ENCODE results near the gene SRD5A3. TPM values are rescaled to one million over a fixed set of nuclear protein-coding genes. Genes with fewer than 3 reads are reported as not detected.

The SRD5A3 gene
- total RNA-seq, 1 donor from 2014 or later, result 9.1 TPM

DNA sequence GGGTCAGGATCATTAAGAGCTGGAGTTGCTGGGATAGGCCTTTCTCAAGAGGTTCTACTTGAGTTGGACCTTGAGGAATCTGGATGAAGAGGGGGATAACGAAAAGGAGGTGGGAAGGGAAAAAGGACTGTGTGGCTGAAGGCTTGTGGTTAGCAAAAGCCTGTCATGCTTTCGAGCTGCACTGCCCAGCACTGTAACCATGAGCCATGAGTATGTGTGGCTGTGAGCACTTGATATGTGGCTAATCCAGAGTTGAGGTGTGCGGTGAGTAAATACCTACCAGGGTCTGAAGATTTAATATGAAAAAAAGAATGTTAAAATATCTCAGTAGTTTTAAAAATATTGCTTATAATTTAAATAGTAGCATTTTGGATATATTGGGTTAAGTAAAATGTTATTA lies 61.1 kb downstream of the SRD5A3 start:
- no peak for DNase-seq (ENCODE audit: low read depth in 2 of 2)

DNA sequence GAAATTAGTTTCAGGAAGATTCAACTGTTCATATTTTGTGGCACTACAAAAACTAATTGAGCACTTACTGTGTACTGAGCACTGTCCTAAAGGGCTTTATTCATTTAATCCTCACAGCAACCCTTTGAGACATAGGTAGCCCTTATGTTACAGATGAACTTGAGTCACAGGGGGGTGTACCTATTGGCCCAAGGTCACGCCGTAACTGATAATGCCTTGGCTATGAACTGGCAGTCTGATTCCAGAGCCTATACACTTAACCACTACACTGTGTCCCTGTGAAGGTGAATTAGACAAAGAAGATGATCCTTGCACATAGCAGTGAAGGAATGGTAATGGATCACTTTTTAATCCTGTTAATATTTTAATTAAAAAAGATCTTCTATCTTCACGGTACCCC lies 61.7 kb downstream of the SRD5A3 start:
- no peak for DNase-seq (ENCODE audit: low read depth in 2 of 2)

DNA sequence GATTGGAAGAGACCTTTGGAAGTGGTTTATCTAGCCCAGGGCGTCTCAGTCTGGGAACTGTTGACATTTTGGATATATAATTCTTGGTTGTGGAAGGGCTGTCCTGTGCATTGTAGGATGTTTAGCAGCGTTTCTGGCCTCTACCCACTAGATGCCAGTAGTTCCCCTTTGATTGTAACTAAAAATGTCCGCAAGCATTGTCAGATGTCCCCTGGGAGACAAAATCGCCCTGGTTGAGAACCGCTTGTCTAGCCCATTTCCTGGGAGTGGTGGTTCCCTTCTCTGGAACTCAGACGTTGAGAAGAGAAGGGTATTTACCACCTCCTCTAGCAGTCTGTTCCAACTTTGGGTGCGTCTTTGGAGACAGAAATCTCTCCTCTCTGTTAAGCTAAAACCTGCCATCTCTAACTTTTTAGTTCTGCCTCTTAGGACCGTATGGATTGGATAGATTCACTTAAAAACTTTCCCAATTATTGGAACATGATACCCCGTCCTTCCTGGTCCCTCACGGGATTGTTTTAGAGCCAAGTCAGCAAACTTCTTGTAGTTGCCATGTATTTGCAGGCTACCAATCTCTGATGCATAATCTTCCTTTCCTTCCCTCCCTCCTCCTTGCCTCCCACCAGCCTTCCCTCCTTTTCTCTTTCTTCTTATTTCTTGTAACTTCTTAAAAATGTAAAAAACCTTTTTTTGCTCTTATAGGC lies 63.6 kb downstream of the SRD5A3 start:
- DNase-seq (ENCODE audit: low read depth in 2 of 2), result peak; percentile 14 to 33

DNA sequence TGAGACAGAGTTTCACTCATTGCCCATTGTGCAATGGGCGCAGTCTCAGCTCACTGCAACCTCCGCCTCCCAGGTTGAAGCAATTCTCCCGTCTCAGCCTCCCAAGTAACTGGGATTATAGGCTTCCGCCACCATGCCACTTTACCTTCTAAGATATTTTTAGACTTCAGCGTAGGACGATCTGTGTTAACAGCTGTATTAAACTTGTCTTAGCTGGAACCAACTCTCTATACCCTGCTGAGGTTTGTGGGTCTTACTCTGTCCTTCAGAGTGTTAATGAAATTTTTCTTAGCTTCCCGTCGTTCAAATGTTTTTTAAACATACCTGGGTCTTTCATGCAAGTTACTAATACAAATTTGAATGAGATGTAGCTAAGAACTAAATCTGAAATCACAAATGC lies 64.4 kb downstream of the SRD5A3 start:
- DNase-seq (ENCODE audit: low read depth in 2 of 2), result no peak

DNA sequence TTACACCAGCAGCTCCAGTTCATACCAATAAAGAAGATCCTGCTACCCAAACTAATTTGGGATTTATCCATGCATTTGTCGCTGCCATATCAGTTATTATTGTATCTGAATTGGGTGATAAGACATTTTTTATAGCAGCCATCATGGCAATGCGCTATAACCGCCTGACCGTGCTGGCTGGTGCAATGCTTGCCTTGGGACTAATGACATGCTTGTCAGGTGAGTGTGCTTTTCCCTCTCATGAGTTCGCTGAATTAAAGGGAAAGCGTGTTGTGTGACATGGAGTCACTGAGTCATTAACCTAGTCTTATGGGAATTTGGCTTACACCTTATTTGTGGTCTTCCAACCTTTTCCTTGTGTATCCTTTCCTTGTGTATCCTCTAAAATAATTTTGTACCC lies 65.6 kb downstream of the SRD5A3 start:
- no peak for DNase-seq (ENCODE audit: low read depth in 2 of 2)

DNA sequence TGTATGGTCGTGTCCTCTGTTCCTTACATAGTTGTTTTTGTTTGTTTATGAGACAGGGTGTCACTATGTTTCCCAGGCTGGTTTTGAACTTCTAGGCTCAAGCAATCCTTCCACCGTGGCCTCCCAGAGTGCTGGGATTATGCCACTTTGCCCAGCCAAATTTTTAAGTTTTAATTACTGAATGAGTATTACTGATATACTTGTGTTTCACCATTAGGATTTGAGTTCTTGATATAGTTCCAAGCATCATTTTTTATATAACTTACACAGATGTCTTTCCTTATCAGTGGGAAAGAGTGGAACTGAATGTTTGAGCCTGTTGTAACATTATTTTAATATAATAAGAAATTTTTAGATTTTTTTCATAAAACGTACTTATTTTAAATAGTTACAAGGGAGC lies 70.1 kb downstream of the SRD5A3 start:
- no peak for DNase-seq (ENCODE audit: low read depth in 2 of 2)

Other genes with a start within 250 kb of the SRD5A3 start
- 177 and 192 TPM in 2 replicates for gene KDR, start 220.6 kb upstream of the SRD5A3 start, total RNA-seq
- 76.1 and 103 TPM in 2 replicates for gene TMEM165, start 49.7 kb downstream of the SRD5A3 start, total RNA-seq
- gene CLOCK, start 200.7 kb downstream of the SRD5A3 start, total RNA-seq, result 14.2 and 17.1 TPM in 2 replicates
- gene PDCL2, start 246.0 kb downstream of the SRD5A3 start, total RNA-seq, result not detected in 2 replicates

All from lung microvascular endothelial cell (primary cell).